BJ (cell line): ENCODE data around the gene ISLR2. TPM values are rescaled to one million over a fixed set of nuclear protein-coding genes. Genes with fewer than 3 reads are reported as not detected.

ENCODE experiments used
- CTCF ChIA-PET: fragments of 350-600 bp; formaldehyde crosslinking; extraction: SDS; loops from one replicate; lab custom pipeline; 2021; ENCODE audit warnings: antibody characterized with exemption, inconsistent platforms; lab: Yijun Ruan, JAX
- POLR2A ChIA-PET: fragments of 300-600 bp; sonication (Branson Sonifier 250); formaldehyde crosslinking; extraction: SDS; loops from one replicate; lab custom pipeline; 2021; ENCODE audit warnings: antibody characterized with exemption; lab: Charles Lee
- DNase-seq: peaks from one replicate; pipeline ENCODE4 v3.0.0-alpha.2; 2011; ENCODE audit warnings: low read depth
- H3K27me3 ChIP-seq: 2 replicates; pipeline ENCODE4 v1.6.0; 2011; ENCODE audit warnings: low read length; ENCODE audit not compliant: control insufficient read depth, insufficient read depth
- H3K36me3 ChIP-seq: 2 replicates; pipeline ENCODE4 v1.5.1; 2011; ENCODE audit warnings: low read length; ENCODE audit not compliant: control insufficient read depth, insufficient read depth
- H3K4me3 ChIP-seq: 2 replicates; pipeline ENCODE4 v1.5.1; 2011; ENCODE audit warnings: low read depth, mild to moderate bottlenecking, control low read depth, low read length
- polyA plus RNA-seq: library from polyadenylated mRNA; depleted of rRNA; stranded (reverse); fragments of >200 nt; gene quantifications from 2 replicates; pipeline ENCODE4 v1.2.3, GENCODE V29; 2011
- TF ChIP-seq, protein P1 (sequence below): IDR thresholded peaks from 2 replicates; pipeline ENCODE4 v1.5.1; 2011; ENCODE audit warnings: low read depth, mild to moderate bottlenecking, control low read depth, inconsistent platforms, low read length, moderate library complexity; ENCODE audit not compliant: insufficient read depth

The ISLR2 gene
- polyA plus RNA-seq, 1 experiment = 0.02 TPM

DNA sequence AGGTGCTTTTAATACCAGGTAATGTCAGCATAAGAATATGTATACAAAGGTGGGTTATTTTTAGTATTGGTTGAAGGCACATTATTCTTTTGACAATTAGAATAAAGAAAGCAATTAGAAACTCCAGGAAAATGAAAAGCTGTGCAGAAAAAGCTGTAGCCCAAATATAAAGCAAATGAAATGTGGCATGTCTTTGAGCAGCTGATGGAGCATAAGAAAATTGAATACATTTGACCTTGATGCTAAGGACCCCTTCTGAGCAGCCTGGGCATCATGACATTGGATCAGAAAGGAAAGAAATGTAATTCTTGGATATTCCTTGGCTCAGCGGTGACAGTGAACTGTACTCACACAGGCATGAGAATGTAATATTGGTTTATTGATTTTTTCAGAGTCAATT is 35.1 kb downstream of the ISLR2 start:
- no peaks in the 10 kb centered on the region for H3K36me3 ChIP-seq
- ChIA-PET CTCF (interaction anchor here (0.8 to 1.0 kb wide), 2 partner anchors 9 to 12 kb away, joined by 3 to 5 read pairs; no protein-coding TSS in a partner anchor), POLR2A (no interaction called here)

DNA sequence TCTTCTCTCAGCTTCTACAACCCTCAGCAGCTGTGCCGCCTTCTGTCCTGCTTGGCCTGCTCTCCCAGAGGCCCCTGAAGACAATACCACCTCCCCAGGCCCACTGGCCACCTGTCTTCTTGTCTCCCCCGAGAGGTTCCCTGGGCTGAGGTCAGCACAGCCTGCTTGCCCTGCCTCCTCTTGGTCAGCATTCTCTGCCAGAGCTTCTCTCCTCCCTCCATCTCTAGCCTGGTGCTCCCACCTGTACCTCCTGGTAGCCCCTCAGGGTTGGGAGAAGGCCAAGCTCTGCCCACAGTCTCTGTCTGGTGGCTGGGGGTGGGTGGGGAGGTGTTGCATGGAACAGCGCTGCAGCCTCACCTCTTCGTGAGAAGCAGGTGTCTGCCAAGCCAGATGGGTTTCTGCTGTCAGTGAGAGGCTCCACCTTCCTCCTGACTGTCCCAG is 37.5 kb downstream of the ISLR2 start:
- DNase-seq = no peak
- TF ChIP-seq, protein P1, sequence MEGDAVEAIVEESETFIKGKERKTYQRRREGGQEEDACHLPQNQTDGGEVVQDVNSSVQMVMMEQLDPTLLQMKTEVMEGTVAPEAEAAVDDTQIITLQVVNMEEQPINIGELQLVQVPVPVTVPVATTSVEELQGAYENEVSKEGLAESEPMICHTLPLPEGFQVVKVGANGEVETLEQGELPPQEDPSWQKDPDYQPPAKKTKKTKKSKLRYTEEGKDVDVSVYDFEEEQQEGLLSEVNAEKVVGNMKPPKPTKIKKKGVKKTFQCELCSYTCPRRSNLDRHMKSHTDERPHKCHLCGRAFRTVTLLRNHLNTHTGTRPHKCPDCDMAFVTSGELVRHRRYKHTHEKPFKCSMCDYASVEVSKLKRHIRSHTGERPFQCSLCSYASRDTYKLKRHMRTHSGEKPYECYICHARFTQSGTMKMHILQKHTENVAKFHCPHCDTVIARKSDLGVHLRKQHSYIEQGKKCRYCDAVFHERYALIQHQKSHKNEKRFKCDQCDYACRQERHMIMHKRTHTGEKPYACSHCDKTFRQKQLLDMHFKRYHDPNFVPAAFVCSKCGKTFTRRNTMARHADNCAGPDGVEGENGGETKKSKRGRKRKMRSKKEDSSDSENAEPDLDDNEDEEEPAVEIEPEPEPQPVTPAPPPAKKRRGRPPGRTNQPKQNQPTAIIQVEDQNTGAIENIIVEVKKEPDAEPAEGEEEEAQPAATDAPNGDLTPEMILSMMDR = no peak
- no peak overlapping the region for H3K4me3 ChIP-seq
- no peaks in the 10 kb centered on the region for H3K36me3 ChIP-seq
- peaks cover 6% of the 10 kb centered on the region; the same call in 1 of the 2 replicates for H3K27me3 ChIP-seq
- CTCF ChIA-PET = no interaction called here
- POLR2A ChIA-PET = no interaction called here

More for the DNA sequence above, 35.1 kb downstream of the ISLR2 start:
- TF ChIP-seq, protein P1 = no peak
- no peak overlapping the region for H3K4me3 ChIP-seq
- no peak for DNase-seq
- peaks cover 8% of the 10 kb centered on the region; the same call in 1 of the 2 replicates for H3K27me3 ChIP-seq

DNA sequence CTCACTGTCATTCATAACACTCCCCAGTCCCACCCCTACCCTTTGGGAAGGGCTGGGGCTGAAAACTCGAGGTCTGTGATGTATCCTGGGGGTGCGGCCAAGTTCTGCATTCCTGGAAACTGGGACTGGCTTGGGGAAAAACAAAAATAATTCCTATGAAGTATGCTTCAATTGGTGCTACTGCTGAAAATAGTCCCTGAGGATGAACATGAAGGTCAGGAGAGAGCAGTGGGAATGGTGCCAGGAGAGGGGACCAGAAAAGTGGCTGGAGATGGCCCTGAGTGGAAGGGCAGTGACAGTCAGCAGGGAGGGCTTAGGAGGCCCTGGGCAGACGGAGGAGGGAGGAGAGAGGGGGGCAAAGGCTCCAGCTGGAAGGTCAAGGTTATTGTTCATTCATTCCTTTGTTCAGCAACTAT is 38.3 kb downstream of the ISLR2 start:
- ChIA-PET POLR2A (no interaction called here), CTCF (interaction anchor here (0.7 kb wide), 1 partner anchor 66 kb away, joined by 3 read pairs; no protein-coding TSS in a partner anchor)
- no peak overlapping the region for H3K4me3 ChIP-seq
- no peak for DNase-seq
- H3K27me3 ChIP-seq = peaks cover 6% of the 10 kb centered on the region; the same call in 1 of the 2 replicates
- TF ChIP-seq, protein P1 = no peak
- H3K36me3 ChIP-seq = no peaks in the 10 kb centered on the region

GRCh38 chr15:74170071-74170844 is 39.9 kb downstream of the ISLR2 start:
- POLR2A ChIA-PET = no interaction called here
- TF ChIP-seq, protein P1 = no peak
- Histone ChIP-seq H3K27me3 (peaks cover 2% of the 10 kb centered on the region; the same call in 1 of the 2 replicates), H3K4me3 (no peak overlapping the region), H3K36me3 (no peaks in the 10 kb centered on the region; the same call in 1 of the 2 replicates)
- CTCF ChIA-PET = interaction anchor here (0.6 to 2.3 kb wide), 4 partner anchors 9 to 121 kb away, joined by 3 to 7 read pairs (median 4); no protein-coding TSS in a partner anchor
- no peak for DNase-seq

DNA sequence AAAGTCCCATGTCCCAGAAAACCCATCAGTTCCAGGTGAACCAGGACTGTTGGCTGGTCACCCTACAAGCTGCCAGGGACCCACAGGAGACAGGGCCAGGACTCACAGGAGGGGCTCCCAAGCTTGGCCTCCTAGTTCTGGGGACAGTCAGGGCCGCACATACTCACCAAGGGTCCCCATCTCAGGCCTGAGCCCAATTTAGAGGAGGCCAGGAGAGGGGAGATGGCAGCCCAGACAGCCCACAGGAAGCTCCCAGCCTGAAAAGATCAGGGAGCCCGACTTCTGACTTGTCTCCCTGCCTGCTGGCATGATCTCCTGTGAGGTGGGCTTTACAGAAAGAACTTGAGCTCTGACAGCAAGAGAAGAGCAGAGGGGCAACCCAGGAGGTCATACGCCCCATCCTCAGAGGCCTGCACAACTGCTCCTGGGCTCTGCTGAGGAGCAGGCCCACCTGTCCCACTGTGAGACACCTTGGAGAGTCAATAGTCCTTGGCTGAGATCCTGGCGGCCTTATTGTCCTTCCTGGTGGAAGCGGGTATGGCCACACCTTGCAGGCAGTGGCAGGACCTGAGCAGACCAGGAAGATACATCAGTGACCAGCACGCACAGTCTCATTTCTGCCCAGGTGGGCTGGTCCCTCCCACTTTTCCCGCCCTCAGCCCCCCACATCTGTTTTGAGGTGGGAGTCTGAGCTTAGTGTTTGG is 40.6 kb downstream of the ISLR2 start:
- no peak for DNase-seq
- no peaks in the 10 kb centered on the region; the same call in 1 of the 2 replicates for H3K36me3 ChIP-seq
- ChIA-PET CTCF (interaction anchor here (0.8 to 2.3 kb wide), 3 partner anchors 9 to 133 kb away, joined by 3 to 7 read pairs (median 4); no protein-coding TSS in a partner anchor), POLR2A (no interaction called here)
- no peak overlapping the region for H3K4me3 ChIP-seq
- peaks cover 2% of the 10 kb centered on the region; the same call in 1 of the 2 replicates for H3K27me3 ChIP-seq
- TF ChIP-seq, protein P1 = no peak
